Right cardiac atrium (tissue), 5 donors: ENCODE measurements around the gene RPTOR. TPM values are rescaled to one million over a fixed set of nuclear protein-coding genes. Genes with fewer than 3 reads are reported as not detected.
A peak's percentile ranks its signal among the peaks of the same experiment; 100 is the strongest.
"Not testable (repeated sequence)": the region's sequence is repeated elsewhere in the genome, so short reads cannot be mapped to it uniquely, and the experiment has no call there.

Source experiments
- ATAC-seq, 2 donors: fragments of 200-7000 bp; cut with Tn5 transposase; one replicate each; pipeline versions ENCODE4 v1.8.0 to v1.9.1; 2020; ENCODE audit warnings: moderate library complexity in 2 of 2, mild to moderate bottlenecking in 1 of 2
- DNase-seq, 3 donors: peaks; one replicate each; pipeline ENCODE4 v3.0.0-alpha.2; 2020
- H3K27ac ChIP-seq: one replicate; pipeline ENCODE4 v1.5.1; 2013; ENCODE audit warnings: mild to moderate bottlenecking, low read length, control low read depth, moderate library complexity
- H3K27me3 ChIP-seq: one replicate; pipeline ENCODE4 v1.6.1; 2013; ENCODE audit not compliant: control insufficient read depth, insufficient read depth
- H3K4me1 ChIP-seq: one replicate; pipeline ENCODE4 v1.6.1; 2013; ENCODE audit warnings: low read length; ENCODE audit not compliant: control insufficient read depth, insufficient read depth
- H3K4me3 ChIP-seq: one replicate; pipeline ENCODE4 v1.5.1; 2013; ENCODE audit warnings: low read length, control low read depth
- H3K9me3 ChIP-seq: one replicate; pipeline ENCODE4 v1.6.1; 2013; ENCODE audit warnings: low read length; ENCODE audit not compliant: control insufficient read depth
- WGBS: extraction: QIAGEN DNeasy Blood & Tissue Kit; methylation state at CpG from one replicate; pipeline ENCODE4 v1.1.7; 2013; 5-methylcytosine and 5-hydroxymethylcytosine counted together
- intact Hi-C, 4 donors: fragments of 100-400 bp; cut with DNase I; formaldehyde crosslinking; loops; one replicate each; pipeline versions ENCODE4 v1.11.0 to v1.14.0; 2022 to 2023
- polyA plus RNA-seq: library from polyadenylated mRNA; stranded (reverse); fragments of 200-250 nt; gene quantifications from one replicate; pipeline ENCODE4 v1.2.3, GENCODE V29; 2013
- total RNA-seq, 4 donors: library from RNA; stranded (reverse); fragmentation: NEBNext Ultra II Directional; extraction: Animal tissue kit (Norgen Biotek cat#: 25700); gene quantifications; one replicate each; pipeline ENCODE4 v1.2.1, GENCODE V29; 2021
- donor health status: healthy with polysubstance abuse.
- donor health status: DM: no; HTN: yes; CAD: no.
- donor health status: DM: no; HTN: no; CAD: no.
- donor health status: DM: no; HTN: yes; CAD: no; lungs with severe emphysema.
- donor health status: DM: yes; HTN: yes; CAD: no.

RPTOR gene
- total and polyA plus RNA-seq, 5 donors = 15.2 to 27.0 (median 25.3) TPM

DNA sequence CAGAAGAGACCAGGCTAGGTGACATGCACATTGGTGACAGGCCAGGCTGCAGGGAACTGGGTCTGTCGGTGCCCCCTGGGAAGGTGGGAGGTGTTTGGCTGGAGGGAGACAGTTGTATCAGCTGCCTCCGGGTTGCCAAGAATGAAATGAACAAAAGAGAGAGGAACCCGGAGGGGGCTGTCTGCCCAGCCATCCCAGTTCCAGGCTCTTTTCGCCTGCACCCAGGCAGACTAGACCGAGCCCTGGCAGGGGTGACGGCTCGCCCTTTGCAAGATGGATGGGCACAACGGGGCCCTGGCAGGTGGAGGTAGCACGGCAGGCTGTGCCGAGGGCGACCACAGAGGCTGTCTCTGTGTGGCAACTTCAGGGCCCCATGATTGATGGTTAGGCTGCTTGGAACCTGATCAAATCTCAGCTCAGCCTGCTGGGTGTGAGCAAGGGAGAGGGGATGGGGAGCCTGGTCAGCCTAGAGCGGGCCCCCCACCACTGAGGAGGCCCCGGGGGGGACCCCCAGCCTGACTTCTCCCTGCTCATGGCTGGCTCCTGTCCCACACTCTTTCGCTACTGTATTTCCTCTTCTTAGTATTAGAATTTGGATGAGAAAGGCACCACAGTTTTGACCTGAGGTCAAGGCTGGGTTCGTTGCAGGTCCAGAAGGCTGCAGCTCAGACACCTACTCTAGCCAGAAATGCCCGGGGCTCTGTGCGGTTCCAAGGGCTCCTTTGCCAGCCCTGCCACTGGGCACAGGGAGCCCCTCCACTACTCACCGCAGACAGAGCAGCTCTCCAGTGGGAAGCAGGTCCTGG, 328.1 kb downstream of the RPTOR start:
- intact Hi-C loops = loop anchor here in 3 of 4 donors (5.0 to 10.0 kb wide), 2 partner anchors 90 to 92 kb away; no protein-coding TSS in a partner anchor
- DNase-seq = peak in 2 of 3 donors; percentile 62 to 63

DNA sequence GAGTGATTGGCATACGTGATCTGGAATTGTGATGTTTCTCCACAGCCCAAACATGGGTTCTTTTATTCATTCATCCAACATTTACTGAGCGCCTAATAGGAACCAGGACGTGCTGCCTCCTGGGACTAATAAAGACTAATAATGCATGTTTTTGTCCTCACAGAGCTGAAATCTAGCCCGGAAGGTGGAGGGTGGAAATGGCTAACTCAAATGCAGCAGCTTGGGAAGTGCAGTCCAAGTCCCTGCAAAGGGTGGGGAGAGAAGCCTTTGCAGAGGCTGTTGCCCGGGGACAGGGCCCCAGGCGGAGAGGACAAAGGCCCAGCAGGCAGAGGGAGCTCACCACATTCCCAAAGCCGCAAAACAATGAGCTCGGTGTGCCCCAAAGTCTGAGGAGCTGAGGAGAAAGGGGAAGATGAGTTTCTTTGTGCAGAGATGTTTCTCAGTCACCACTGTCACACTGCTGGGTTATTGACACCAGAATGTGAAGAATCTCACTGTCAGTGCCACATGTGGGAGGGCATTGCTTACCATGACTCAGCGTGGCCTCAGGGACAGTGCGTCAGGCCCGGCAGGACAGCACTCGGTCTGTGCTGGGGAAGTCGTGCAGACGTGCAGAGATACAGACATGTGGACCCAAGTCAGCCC, 328.8 kb downstream of the RPTOR start:
- Histone ChIP-seq H3K4me1 (peaks cover 20% of the 10 kb centered on the region), H3K27me3 (no peaks in the 10 kb centered on the region), H3K4me3 (no peak overlapping the region), H3K27ac (no peak overlapping the region), H3K9me3 (no peaks in the 10 kb centered on the region)
- ATAC-seq (peak; percentile 72 to 74), DNase-seq (peak in 2 of 3 donors; percentile 62 to 65)
- 65% methylated on average over 14 of the region's 14 CpGs for WGBS
- intact Hi-C loops = loop anchor here in 3 of 4 donors (5.0 to 10.0 kb wide), 2 partner anchors 89 to 91 kb away; no protein-coding TSS in a partner anchor

More for the DNA sequence above, 328.1 kb downstream of the RPTOR start:
- H3K27me3 ChIP-seq = no peaks in the 10 kb centered on the region
- 50% methylated on average over 18 of the region's 18 CpGs for WGBS
- H3K4me3 ChIP-seq = no peak overlapping the region
- no peak overlapping the region for H3K27ac ChIP-seq
- H3K4me1 ChIP-seq = peaks cover 20% of the 10 kb centered on the region
- peak; percentile 8 to 41 for ATAC-seq
- H3K9me3 ChIP-seq = no peaks in the 10 kb centered on the region

DNA sequence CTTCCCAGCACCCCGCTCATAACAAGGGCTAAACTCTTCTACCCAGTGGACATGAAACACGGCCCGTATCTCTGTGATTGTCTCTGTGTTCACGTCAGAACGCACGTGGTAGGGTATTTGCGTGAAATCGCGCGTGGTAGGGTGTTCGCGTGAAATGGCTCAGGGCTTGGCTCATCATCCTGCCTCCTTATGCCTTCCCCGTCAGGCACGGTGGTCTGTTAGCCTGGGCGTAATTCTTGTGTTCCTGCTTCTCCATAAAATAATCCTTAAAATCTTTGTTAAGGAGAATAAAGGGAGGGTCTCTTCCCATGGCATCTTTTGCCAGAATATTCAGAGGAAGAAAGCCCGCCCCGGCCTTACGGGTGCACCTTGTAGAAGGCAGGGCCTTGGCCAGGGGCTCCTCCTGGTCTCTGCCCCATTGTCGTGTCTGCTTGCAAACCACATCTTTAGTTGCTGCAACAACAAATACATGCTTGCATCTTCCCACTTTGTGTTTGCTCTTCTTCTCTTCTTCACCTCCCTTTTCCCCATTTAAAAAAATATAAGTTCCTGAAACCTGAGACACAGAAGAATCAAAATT, 330.3 kb downstream of the RPTOR start:
- intact Hi-C loops = loop anchor here in 3 of 4 donors (5.0 to 10.0 kb wide), 2 partner anchors 87 to 90 kb away; no protein-coding TSS in a partner anchor
- no peaks in the 10 kb centered on the region for H3K9me3 ChIP-seq
- DNase-seq (peak in 1 of 3 donors; percentile 43), ATAC-seq (no peak)
- no peaks in the 10 kb centered on the region for H3K27me3 ChIP-seq
- H3K4me1 ChIP-seq = peaks cover 20% of the 10 kb centered on the region
- H3K4me3 ChIP-seq = no peak overlapping the region
- H3K27ac ChIP-seq = no peak overlapping the region
- 97% methylated on average over 19 of the region's 19 CpGs for WGBS

DNA sequence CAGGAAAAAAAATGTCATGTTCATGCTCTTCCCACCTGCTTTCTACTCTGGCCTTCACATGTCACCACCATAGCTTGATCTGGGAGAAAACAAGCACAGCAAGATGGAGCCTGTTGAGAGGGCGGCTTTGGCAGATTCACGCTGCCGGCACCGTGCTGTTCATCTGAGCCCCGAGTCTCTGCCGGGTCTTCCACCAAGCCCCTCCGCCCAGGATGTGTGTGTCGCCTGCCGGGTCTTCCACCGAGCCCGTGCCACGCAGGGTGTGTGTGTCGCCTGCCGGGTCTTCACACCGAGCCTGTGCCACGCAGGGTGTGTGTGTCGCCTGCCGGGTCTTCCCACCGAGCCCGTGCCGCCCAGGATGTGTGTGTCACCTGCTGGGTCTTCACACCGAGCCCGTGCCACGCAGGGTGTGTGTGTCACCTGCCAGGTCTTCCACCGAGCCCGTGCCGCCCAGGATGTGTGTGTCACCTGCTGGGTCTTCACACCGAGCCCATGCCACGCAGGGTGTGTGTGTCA, 330.9 kb downstream of the RPTOR start:
- H3K4me3 ChIP-seq, H3K9me3 ChIP-seq, H3K27me3 ChIP-seq, H3K27ac ChIP-seq, ATAC-seq: not testable (repeated sequence)
- peaks cover 20% of the 10 kb centered on the region for H3K4me1 ChIP-seq
- WGBS = 98% methylated on average over 27 of the region's 29 CpGs
- intact Hi-C loops = loop anchor here in 2 of 4 donors (10.0 kb wide), 1 partner anchor 89 kb away; no protein-coding TSS in a partner anchor
- peak in 2 of 3 donors; percentile 32 to 37 for DNase-seq

DNA sequence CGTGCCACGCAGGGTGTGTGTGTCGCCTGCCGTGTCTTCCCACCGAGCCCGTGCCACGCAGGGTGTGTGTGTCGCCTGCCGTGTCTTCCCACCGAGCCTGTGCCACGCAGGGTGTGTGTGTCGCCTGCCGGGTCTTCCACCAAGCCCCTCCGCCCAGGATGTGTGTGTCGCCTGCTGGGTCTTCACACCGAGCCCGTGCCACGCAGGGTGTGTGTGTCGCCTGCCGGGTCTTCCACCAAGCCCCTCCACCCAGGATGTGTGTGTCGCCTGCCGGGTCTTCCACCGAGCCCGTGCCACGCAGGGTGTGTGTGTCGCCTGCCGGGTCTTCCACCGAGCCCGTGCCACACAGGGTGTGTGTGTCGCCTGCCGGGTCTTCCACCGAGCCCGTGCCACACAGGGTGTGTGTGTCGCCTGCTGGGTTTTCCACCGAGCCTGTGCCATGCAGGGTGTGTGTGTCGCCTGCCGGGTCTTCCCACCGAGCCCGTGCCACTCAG, 331.9 kb downstream of the RPTOR start:
- 96% methylated on average over 36 of the region's 39 CpGs for WGBS

DNA sequence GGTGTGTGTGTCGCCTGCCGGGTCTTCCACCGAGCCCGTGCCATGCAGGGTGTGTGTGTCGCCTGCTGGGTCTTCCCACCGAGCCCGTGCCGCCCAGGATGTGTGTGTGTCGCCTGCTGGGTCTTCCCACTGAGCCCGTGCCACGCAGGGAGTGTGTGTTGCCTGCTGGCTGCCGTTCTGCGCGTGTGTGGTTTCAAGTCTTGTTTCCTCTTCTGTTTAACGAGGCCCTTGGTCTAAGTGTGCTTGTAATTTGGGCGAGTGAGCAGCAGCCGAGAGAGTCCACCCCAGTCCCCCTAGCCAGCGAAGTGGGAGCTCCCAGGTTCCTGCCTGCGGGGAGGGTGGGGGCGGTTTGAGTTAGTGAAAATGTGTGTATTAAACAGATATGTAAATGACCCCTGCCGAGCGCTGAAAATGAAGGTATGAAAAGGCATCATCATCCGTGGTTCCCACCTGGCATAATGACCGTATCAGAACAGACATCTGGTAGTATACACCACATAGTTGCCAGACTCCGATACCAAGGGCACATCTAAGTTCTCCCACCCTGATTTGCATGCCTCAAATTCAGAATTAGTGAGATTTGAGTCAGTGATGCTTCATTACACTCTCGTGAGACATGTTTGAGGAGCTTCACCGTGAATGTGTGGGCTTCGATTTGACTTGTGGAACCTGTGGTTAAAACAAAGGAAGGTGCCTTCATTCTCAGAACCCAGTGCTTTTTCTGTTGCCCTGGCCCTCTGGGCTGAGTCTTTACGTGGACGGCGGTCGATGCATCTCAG, 332.5 kb downstream of the RPTOR start:
- ATAC-seq = no peak
- intact Hi-C loops = loop anchor here in 2 of 4 donors (10.0 kb wide), 1 partner anchor 88 kb away; no protein-coding TSS in a partner anchor
- peak in 2 of 3 donors; percentile 35 to 38 for DNase-seq
- Histone ChIP-seq H3K27me3 (no peaks in the 10 kb centered on the region), H3K9me3 (no peaks in the 10 kb centered on the region), H3K27ac (no peak overlapping the region), H3K4me3 (no peak overlapping the region), H3K4me1 (peaks cover 13% of the 10 kb centered on the region)
- 92% methylated on average over 32 of the region's 32 CpGs for WGBS

More for the DNA sequence above, 331.9 kb downstream of the RPTOR start:
- peak in 1 of 3 donors; percentile 11 for DNase-seq
- peaks cover 17% of the 10 kb centered on the region for H3K4me1 ChIP-seq
- ATAC-seq, H3K27ac ChIP-seq, H3K27me3 ChIP-seq, H3K4me3 ChIP-seq, H3K9me3 ChIP-seq: not testable (repeated sequence)
- intact Hi-C loops = loop anchor here in 2 of 4 donors (10.0 kb wide), 1 partner anchor 88 kb away; no protein-coding TSS in a partner anchor

DNA sequence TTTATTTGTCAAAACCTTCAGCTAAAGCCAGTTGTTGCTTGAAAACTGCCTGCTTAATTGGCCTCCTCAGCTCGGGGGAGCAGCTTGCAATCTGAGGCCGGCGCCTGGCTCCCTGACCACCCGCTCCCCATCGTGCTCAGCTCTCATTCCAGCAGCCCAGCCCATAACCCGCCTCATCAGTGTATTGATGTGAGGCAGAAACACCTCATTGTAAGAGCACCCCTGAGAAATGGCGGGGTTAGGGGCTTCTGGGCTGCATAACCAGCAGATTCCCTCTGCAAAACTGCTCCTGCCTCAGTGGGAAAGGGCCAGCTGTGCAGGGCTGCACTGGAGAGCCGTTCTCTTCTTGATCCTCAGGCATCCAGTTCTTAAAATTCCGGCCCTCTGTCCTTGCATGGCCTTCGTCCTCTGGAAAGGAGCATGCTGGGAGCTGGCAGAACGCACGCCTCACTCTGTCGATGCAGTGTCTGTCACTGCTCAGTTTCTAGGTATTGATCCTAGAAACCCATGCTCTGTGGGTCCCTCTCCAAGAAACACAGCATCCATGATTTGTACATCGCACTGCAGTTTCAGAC, 333.2 kb downstream of the RPTOR start:
- Histone ChIP-seq H3K27ac (no peak overlapping the region), H3K4me1 (peaks cover 6% of the 10 kb centered on the region), H3K27me3 (no peaks in the 10 kb centered on the region), H3K9me3 (no peaks in the 10 kb centered on the region), H3K4me3 (no peak overlapping the region)
- DNase-seq (peak in 2 of 3 donors; percentile 9 to 22), ATAC-seq (no peak)
- 91% methylated on average over 14 of the region's 14 CpGs for WGBS
- intact Hi-C loops = loop anchor here in 2 of 4 donors (10.0 kb wide), 1 partner anchor 87 kb away; no protein-coding TSS in a partner anchor

DNA sequence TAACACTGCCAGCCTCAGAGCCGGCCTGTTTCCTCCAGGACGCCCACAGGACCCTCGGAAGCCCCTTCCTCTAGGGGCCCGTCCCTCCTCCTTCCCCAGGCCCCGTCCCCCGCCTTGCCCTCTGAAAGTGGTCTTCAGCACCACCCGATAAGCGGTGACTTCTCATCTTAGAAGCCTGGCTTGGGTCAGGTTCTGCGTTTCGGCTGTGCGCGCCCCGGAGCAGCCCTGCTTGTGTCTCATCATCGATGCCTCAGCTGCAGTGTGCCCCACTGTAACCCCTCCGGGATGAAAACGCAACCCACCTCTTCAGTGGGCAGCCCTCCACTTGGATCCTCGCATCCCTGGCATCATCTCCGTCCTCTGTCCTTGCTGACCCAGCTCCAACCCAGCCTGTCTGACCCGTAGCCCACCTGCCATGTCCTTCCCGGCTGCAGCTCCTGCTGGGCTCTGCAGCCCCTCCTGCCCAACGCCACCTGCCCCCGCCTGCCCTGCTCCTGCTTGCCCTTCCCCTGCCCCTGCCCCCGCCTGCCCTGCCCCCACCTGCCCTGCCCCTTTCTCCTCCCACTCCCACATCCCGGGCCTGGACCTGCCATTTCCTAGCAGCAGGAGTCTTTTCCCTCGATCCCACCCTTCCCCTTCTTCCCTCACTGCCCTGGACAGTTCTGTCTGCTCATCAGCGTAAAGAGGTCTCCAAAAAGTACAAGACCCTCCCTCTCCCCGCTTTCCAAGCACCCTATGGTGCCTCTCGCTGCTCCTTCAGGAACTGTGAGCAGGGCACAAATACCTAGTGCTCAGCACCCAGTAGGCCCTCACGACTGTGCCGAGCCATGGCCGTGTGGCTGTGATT, 334.5 kb downstream of the RPTOR start:
- DNase-seq = peak in 2 of 3 donors; percentile 33 to 45
- Histone ChIP-seq H3K27me3 (no peaks in the 10 kb centered on the region), H3K9me3 (no peaks in the 10 kb centered on the region), H3K27ac (no peak overlapping the region), H3K4me3 (no peak overlapping the region), H3K4me1 (no peaks in the 10 kb centered on the region)
- WGBS = 95% methylated on average over 31 of the region's 31 CpGs
- peak in 1 of 2 donors; percentile 14 for ATAC-seq
- intact Hi-C loops = loop anchor here in 2 of 4 donors (10.0 kb wide), 1 partner anchor 86 kb away; no protein-coding TSS in a partner anchor
